ENCODE results near the gene ST6GAL1. TPM values are rescaled to one million over a fixed set of nuclear protein-coding genes. Genes with fewer than 3 reads are reported as not detected.
A peak's percentile ranks its signal among the peaks of the same experiment; 100 is the strongest.

ST6GAL1 gene
- total and polyA plus RNA-seq, 2 of the 4 experiments (the other 2 are of a cell fraction), result 1.4 to 2.9 TPM

- Histone ChIP-seq H3K36me3 (ENCODE audit: control insufficient read depth, insufficient read depth, low read length) (no peaks in the 10 kb centered on the region), H3K9ac (ENCODE audit: low read depth, low read length) (no peak overlapping the region), H2AK9ac (replicated peaks; ENCODE audit: low read depth, low read length, poor library complexity) (no peak overlapping the region), H3K18ac (ENCODE audit: low read depth, low read length) (no peak overlapping the region), H2AK5ac (ENCODE audit: low read depth, low read length) (no peak overlapping the region), H3K4me1 (ENCODE audit: control insufficient read depth, insufficient read depth, low read length) (no peaks in the 10 kb centered on the region), H4K8ac (ENCODE audit: low read depth in 2 of 2, low read length in 2 of 2) (no peak overlapping the region), H3K4ac (ENCODE audit: low read depth, low read length) (no peak overlapping the region), H3K4me2 (ENCODE audit: low read depth, low read length) (no peak overlapping the region), H3K27me3 (ENCODE audit: control insufficient read depth, insufficient read depth, low read length) (no peaks in the 10 kb centered on the region), H3K27ac (ENCODE audit: insufficient read depth, low read length) (no peak overlapping the region), H4K5ac (ENCODE audit: low read depth, low read length) (no peak overlapping the region), H3K79me1 (ENCODE audit: low read depth in 1 of 2, low read length in 2 of 2) (no peaks in the 10 kb centered on the region), H2BK20ac (ENCODE audit: low read depth, low read length) (no peak overlapping the region), H3K14ac (replicated peaks; ENCODE audit: low read depth, low read length) (no peak overlapping the region), H2AFZ (replicated peaks; ENCODE audit: low read length, poor library complexity) (no peak overlapping the region), H3K9me3 (ENCODE audit: control insufficient read depth, insufficient read depth, low read length) (no peaks in the 10 kb centered on the region), H3K9me1 (ENCODE audit: insufficient read depth, low read length) (no peaks in the 10 kb centered on the region; the same call in 1 of the 2 replicates), H4K20me1 (ENCODE audit: insufficient read depth, low read length) (no peaks in the 10 kb centered on the region), H2BK15ac (ENCODE audit: low read depth, low read length) (no peak overlapping the region), H4K91ac (ENCODE audit: insufficient read depth, low read depth, low read length) (no peak overlapping the region), H2BK5ac (ENCODE audit: low read depth, low read length, poor library complexity, severe bottlenecking) (no peak overlapping the region), H3K23ac (ENCODE audit: low read depth, low read length) (no peak overlapping the region), H3K4me3 (ENCODE audit: insufficient read depth, low read depth, low read length) (no peak overlapping the region), H3K56ac (ENCODE audit: extremely low read depth, insufficient read depth, low read length) (no peak overlapping the region), H2BK120ac (ENCODE audit: low read depth, low read length) (0 out of 2 replicates have a peak overlapping the region, but pooled peaks have one; percentile 27)
- no CpG with 5 or more reads among the region's 4 CpGs for WGBS, 2 experiments (ENCODE audit: extremely low coverage in 2 of 2, insufficient read length in 1 of 2)
- TF ChIP-seq MXI1 (IDR thresholded peaks at IDR 0.05; ENCODE audit: borderline replicate concordance, low read depth, low read length) (no peak), USF2 (IDR thresholded peaks at IDR 0.05; ENCODE audit: low read depth, low read length) (no peak), FOS (IDR thresholded peaks at IDR 0.05; ENCODE audit: low read depth, low read length) (no peak), CHD1 (IDR thresholded peaks at IDR 0.05; ENCODE audit: low read depth, low read length) (no peak), MAZ (IDR thresholded peaks at IDR 0.05; ENCODE audit: borderline replicate concordance, low read depth, low read length) (no peak), MAFK (IDR thresholded peaks at IDR 0.05; ENCODE audit: low read depth, low read length) (no peak), NFE2L2 (IDR thresholded peaks at IDR 0.05; ENCODE audit: low read depth, low read length) (no peak), CEBPB (IDR thresholded peaks at IDR 0.05; ENCODE audit: low read depth, low read length) (no peak), RFX5 (IDR thresholded peaks at IDR 0.05; ENCODE audit: low read depth, low read length) (no peak), RCOR1 (IDR thresholded peaks at IDR 0.05; ENCODE audit: insufficient replicate concordance, low read length) (no peak), SMC3 (IDR thresholded peaks at IDR 0.05; ENCODE audit: low read depth, low read length) (no peak), RAD21 (IDR thresholded peaks at IDR 0.05; ENCODE audit: low read length) (no peak)
- DNase-seq (no peak), ATAC-seq (ENCODE audit: low read depth) (no peak)
- dilution Hi-C loops (cut with HindIII; ENCODE audit: low sequenced_read_pairs, unreplicated experiment) (no loop called here), in situ Hi-C loops (cut with MboI; ENCODE audit: low sequenced_read_pairs) (no loop called here), intact Hi-C loops (cut with micrococcal nuclease) (no loop called here)
- ChIA-PET POLR2A (ENCODE audit: unreplicated experiment) (no interaction called here), CTCF (no interaction called here)
- BruUV-seq (replicated peaks), result no TSS peak
Observed at GRCh38 chr3:187000711-187001151, 70.4 kb downstream of the ST6GAL1 start.
